Suppressor macrophage treated with lipopolysaccharide for 4 hours (primary cell): Measurements from ENCODE around the gene UVRAG.
"Not testable (repeated sequence)": the region's sequence is repeated elsewhere in the genome, so short reads cannot be mapped to it uniquely, and the experiment has no call there.

Source experiments
- DNase-seq: peaks from one replicate; pipeline ENCODE4 v3.0.0-alpha.2; 2020

The UVRAG gene

GRCh38 chr11:75969626-75970308, 154.8 kb downstream of the UVRAG start:
- peak; percentile 4 for DNase-seq

- DNase-seq, result not testable (repeated sequence)
Observed at GRCh38 chr11:75973710-75974109, 158.7 kb downstream of the UVRAG start.

- DNase-seq, result not testable (repeated sequence)
Observed at GRCh38 chr11:75979075-75979474, 164.1 kb downstream of the UVRAG start.

- DNase-seq, result not testable (repeated sequence)
Observed at GRCh38 chr11:75979479-75980027, 164.5 kb downstream of the UVRAG start.

- DNase-seq, result no peak
Observed at GRCh38 chr11:75980031-75980430, 165.0 kb downstream of the UVRAG start.

- DNase-seq, result no peak
Observed at GRCh38 chr11:75981546-75981945, 166.5 kb downstream of the UVRAG start.

GRCh38 chr11:75982309-75982708, 167.3 kb downstream of the UVRAG start:
- DNase-seq, result no peak

GRCh38 chr11:75986966-75987365, 172.0 kb downstream of the UVRAG start:
- DNase-seq, result no peak

GRCh38 chr11:75993126-75993525, 178.1 kb downstream of the UVRAG start:
- DNase-seq, result no peak

GRCh38 chr11:75994616-75995015, 179.6 kb downstream of the UVRAG start:
- no peak for DNase-seq

- no peak for DNase-seq
Observed at GRCh38 chr11:75996523-75997442, 181.8 kb downstream of the UVRAG start.

- no peak for DNase-seq
Observed at GRCh38 chr11:76004400-76004799, 189.4 kb downstream of the UVRAG start.

GRCh38 chr11:76005756-76006155, 190.7 kb downstream of the UVRAG start:
- no peak for DNase-seq

- DNase-seq, result no peak
Observed at GRCh38 chr11:76007166-76007565, 192.2 kb downstream of the UVRAG start.

GRCh38 chr11:76008474-76008873, 193.5 kb downstream of the UVRAG start:
- DNase-seq, result no peak

GRCh38 chr11:76010051-76010450, 195.0 kb downstream of the UVRAG start:
- no peak for DNase-seq

- no peak for DNase-seq
Observed at GRCh38 chr11:76013526-76013925, 198.5 kb downstream of the UVRAG start.

- DNase-seq, result no peak
Observed at GRCh38 chr11:76023236-76024068, 208.4 kb downstream of the UVRAG start.

GRCh38 chr11:76025068-76025467, 210.1 kb downstream of the UVRAG start:
- no peak for DNase-seq

- DNase-seq, result no peak
Observed at GRCh38 chr11:76025817-76026216, 210.8 kb downstream of the UVRAG start.

- no peak for DNase-seq
Observed at GRCh38 chr11:76026281-76026680, 211.3 kb downstream of the UVRAG start.

GRCh38 chr11:76026862-76027261, 211.9 kb downstream of the UVRAG start:
- DNase-seq, result no peak

GRCh38 chr11:76030286-76030685, 215.3 kb downstream of the UVRAG start:
- no peak for DNase-seq
